ENCODE data around the gene PAGE5.

PAGE5 gene, protein sequence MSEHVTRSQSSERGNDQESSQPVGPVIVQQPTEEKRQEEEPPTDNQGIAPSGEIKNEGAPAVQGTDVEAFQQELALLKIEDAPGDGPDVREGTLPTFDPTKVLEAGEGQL

DNA sequence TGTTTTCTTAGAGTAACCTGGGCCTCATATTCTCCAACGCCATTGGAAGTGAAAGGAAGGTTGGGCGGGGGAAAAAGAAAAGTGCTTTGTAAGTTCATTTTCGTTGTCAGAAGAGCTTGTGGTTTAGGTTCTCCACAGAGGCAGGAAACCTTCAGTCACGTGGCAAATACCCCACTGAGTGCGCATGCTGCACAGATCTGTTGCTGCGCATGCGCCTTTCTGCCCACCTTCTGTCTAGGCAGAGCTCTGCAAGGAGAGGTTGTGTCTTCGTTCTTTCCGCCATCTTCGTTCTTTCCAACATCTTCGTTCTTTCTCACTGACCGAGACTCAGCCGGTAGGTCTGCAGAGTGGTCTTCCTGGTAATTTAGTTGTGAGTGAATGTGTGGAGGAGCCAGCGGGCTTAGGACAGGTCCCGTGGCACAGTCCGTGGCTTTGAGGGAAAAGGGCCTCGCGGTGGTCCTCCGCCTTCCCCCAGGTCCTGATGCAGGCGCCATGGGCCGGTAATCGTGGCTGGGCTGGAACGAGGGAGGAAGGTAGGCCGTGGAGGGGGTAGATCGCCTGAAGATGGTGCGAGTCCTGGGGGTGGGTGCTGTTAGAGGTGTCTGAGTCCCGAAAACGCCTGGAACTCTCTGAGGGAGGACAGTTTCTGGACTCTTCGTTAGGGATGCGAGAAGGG, at the start of gene PAGE5:
Gene PAGE5, plus strand, starts transcription at position 228 of the 676 bp plus-strand sequence. CDS start 1,037 bp downstream, outside the sequence.
- no peak within 1 kb of the TSS for H3K4me3 ChIP-seq (ENCODE audit: low read depth, low read length)
- TF ChIP-seq, protein P1, sequence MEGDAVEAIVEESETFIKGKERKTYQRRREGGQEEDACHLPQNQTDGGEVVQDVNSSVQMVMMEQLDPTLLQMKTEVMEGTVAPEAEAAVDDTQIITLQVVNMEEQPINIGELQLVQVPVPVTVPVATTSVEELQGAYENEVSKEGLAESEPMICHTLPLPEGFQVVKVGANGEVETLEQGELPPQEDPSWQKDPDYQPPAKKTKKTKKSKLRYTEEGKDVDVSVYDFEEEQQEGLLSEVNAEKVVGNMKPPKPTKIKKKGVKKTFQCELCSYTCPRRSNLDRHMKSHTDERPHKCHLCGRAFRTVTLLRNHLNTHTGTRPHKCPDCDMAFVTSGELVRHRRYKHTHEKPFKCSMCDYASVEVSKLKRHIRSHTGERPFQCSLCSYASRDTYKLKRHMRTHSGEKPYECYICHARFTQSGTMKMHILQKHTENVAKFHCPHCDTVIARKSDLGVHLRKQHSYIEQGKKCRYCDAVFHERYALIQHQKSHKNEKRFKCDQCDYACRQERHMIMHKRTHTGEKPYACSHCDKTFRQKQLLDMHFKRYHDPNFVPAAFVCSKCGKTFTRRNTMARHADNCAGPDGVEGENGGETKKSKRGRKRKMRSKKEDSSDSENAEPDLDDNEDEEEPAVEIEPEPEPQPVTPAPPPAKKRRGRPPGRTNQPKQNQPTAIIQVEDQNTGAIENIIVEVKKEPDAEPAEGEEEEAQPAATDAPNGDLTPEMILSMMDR (IDR thresholded peaks at IDR 0.05; ENCODE audit: low read depth, low read length), result no peak
- in situ Hi-C loops (cut with HindIII; ENCODE audit: low sequenced_read_pairs), result no loop called here
- no peak for DNase-seq (ENCODE audit: low read depth, low spot score)

DNA sequence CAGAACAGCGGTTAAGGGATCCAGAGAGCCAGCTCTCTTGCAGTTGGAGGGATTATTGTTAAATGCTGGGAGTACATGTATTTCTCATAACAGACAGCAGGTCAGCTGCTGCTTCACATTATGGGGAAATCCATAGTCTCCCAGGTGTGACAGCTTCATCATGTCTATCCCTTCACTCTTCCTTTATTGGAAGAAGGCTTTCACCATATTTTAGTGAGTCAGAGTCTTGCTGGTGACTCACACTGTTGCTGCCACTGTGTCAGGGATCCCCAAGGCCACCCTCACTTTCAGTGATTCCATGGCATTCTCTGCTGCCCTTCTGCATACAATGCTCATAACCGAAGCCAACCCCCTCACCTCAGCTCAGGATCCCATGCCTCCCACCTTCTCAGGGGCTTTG, 32.9 kb upstream of the PAGE5 start:
- in situ Hi-C loops (cut with HindIII; ENCODE audit: low sequenced_read_pairs), result no loop called here
- TF ChIP-seq, protein P1 (IDR thresholded peaks at IDR 0.05; ENCODE audit: low read depth, low read length), result no peak
- no peak for DNase-seq (ENCODE audit: low read depth, low spot score)
- no peak overlapping the region for H3K4me3 ChIP-seq (ENCODE audit: low read depth, low read length)

DNA sequence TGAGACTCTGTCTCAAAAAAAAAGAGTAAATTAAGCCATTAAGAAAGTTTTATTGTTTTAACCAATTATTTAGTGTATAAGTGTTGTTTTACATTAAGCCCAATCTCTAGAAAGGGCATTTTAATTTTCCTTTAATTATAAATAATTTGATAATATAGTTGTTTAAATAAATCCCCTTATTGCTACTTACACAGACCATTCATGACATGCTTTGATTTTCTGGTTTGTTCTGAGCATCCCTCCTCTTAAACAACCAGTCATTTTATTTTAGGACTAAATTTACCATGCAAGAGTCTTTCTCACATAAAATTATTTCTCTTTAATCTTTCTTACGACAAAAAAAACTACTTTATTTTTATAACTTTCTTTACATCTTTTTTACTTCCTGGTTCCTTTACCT, 23.5 kb upstream of the PAGE5 start:
- DNase-seq (ENCODE audit: low read depth, low spot score), result no peak
- in situ Hi-C loops (cut with HindIII; ENCODE audit: low sequenced_read_pairs), result no loop called here

DNA sequence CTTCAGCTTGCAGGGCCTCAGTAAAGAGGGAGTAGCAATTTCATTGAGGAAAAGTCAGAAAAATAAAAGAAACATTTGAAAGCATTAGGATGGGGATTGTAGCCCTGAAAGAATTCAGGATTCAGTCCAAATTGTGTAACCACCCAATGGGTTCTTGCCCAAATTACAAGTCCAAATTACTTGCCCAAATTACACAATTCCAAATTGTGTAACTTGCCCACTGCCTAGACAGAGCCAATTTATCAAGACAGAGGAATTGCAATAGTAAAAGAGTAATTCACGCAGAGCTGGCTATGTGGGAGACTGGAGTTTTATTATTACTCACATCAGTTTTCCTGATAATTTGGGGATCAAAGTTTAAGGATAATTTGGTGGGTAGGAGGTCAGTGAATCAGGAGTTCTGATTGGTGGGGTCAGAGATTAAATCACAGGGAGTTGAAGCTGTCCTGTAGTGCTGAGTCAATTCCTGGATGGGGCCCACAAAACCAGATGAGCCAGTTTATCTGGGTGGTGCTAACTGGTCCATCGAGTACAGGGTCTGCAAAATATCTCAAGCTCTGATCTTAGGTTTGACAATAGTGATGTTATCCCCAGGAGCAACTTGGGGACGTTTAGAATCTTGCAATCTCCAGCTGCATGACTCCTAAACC, 18.1 kb upstream of the PAGE5 start:
- TF ChIP-seq, protein P1 (IDR thresholded peaks at IDR 0.05; ENCODE audit: low read depth, low read length), result no peak
- no peak for DNase-seq (ENCODE audit: low read depth, low spot score)

More for the DNA sequence above, 23.5 kb upstream of the PAGE5 start:
- no peak overlapping the region for H3K4me3 ChIP-seq (ENCODE audit: low read depth, low read length)
- TF ChIP-seq, protein P1 (IDR thresholded peaks at IDR 0.05; ENCODE audit: low read depth, low read length), result no peak

DNA sequence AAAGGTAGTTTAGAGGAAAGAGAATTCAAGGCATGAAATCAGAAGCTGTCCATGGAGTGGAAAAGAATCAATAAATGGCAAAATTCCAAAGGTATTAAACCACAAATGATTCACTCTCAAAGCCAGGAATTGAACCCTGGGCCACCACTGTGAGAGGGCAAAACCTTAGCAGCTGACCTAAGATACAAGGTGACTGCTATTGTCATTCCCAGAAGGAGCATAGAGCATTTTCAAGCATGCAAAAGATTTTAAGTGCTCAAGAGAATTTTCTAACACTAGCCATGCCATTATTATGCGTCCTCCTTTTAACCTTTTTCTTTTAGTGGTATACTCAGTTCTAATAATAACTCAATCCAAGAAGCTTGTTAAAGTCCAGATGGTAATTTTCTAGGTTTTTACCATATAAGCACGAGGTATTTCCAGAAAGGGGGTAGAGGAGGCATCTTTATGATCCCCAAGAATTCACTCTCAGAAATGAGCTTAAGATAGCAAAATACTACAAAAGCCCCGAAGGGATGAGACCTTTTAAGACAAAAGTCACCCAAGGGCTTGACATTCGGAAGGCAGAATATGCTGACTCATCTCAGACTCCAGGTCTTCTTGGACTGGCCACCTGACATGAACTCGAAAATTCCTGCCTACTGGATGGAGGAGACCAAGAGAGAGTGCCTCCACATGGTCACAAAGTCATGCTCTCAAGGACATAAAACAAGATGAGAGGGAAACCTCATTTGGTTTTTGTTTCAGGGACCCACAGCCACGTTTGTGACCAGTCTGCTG, 13.8 kb upstream of the PAGE5 start:
- no peak for DNase-seq (ENCODE audit: low read depth, low spot score)
- TF ChIP-seq, protein P1 (IDR thresholded peaks at IDR 0.05; ENCODE audit: low read depth, low read length), result no peak
- no peak overlapping the region for H3K4me3 ChIP-seq (ENCODE audit: low read depth, low read length)
- in situ Hi-C loops (cut with HindIII; ENCODE audit: low sequenced_read_pairs), result no loop called here

More for the DNA sequence above, 18.1 kb upstream of the PAGE5 start:
- in situ Hi-C loops (cut with HindIII; ENCODE audit: low sequenced_read_pairs), result no loop called here
- no peak overlapping the region for H3K4me3 ChIP-seq (ENCODE audit: low read depth, low read length)

DNA sequence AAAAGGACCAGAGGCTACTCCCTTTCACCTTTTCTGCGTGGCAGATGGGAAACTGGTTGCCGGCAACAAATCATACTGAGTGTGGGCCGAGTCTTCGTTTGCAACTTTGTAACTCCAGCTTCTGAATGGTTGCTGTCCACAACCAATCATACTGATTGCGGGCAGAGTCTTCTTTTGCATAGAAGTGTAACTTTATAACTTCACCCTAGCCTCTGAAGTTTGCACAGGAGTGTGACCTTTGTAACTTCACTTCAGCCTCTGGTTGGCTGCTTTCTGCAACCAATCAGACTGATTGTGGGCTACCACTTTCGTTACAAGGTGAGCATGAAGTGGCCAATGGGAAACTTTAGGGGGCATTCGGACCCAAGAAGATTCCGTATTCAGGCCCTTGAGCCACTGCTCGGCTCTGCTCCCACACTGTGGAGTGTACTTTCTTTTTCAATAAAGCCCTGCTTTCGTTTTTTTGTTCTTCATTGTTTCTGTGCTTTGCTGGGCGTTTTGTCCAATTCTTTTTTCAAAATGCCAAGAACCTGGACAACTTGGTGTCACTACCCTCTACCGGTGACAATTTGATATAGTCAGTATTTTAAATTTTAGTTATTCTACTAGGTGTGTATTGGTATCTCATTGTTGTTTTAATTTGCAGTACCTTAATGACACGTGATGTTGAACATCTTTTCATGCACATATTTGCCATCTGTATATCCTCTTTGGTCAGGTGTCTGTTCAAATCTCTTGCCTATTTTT, 9.0 kb upstream of the PAGE5 start:
- in situ Hi-C loops (cut with HindIII; ENCODE audit: low sequenced_read_pairs), result no loop called here
- TF ChIP-seq, protein P1 (IDR thresholded peaks at IDR 0.05; ENCODE audit: low read depth, low read length), result no peak
- DNase-seq (ENCODE audit: low read depth, low spot score), result no peak
- no peak overlapping the region for H3K4me3 ChIP-seq (ENCODE audit: low read depth, low read length)
